ENCODE measurements around the gene OR9A4. TPM values are rescaled to one million over a fixed set of nuclear protein-coding genes. Genes with fewer than 3 reads are reported as not detected.

Gene OR9A4
- total and polyA plus RNA-seq, 2 donors from 2014 or later = 0.22 TPM; not detected in 1

- H3K27ac ChIP-seq (ENCODE audit: low read depth in 2 of 2, low read length in 2 of 2) = no peak overlapping the region
- H3K9ac ChIP-seq (ENCODE audit: low read length in 3 of 3) = no peak overlapping the region
- TF ChIP-seq, protein P1, sequence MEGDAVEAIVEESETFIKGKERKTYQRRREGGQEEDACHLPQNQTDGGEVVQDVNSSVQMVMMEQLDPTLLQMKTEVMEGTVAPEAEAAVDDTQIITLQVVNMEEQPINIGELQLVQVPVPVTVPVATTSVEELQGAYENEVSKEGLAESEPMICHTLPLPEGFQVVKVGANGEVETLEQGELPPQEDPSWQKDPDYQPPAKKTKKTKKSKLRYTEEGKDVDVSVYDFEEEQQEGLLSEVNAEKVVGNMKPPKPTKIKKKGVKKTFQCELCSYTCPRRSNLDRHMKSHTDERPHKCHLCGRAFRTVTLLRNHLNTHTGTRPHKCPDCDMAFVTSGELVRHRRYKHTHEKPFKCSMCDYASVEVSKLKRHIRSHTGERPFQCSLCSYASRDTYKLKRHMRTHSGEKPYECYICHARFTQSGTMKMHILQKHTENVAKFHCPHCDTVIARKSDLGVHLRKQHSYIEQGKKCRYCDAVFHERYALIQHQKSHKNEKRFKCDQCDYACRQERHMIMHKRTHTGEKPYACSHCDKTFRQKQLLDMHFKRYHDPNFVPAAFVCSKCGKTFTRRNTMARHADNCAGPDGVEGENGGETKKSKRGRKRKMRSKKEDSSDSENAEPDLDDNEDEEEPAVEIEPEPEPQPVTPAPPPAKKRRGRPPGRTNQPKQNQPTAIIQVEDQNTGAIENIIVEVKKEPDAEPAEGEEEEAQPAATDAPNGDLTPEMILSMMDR (IDR thresholded peaks at IDR 0.05; ENCODE audit: borderline replicate concordance, extremely low read depth, insufficient read depth) = no peak
- H3K9me3 ChIP-seq (ENCODE audit: control insufficient read depth in 2 of 3, insufficient read depth in 1 of 3, low read length in 3 of 3) = peaks cover 0 to 11% (median 5%) of the 10 kb centered on the region in 3 donors
- H3K4me1 ChIP-seq (ENCODE audit: control insufficient read depth in 2 of 3, insufficient read depth in 2 of 3, low read depth in 1 of 3, low read length in 3 of 3) = no peaks in the 10 kb centered on the region
- H3K4me3 ChIP-seq (ENCODE audit: low read length in 3 of 3) = no peak overlapping the region
- FAIRE-seq = no peak
- H3K27me3 ChIP-seq (ENCODE audit: control insufficient read depth, insufficient read depth, low read length) = no peaks in the 10 kb centered on the region
- DNase-seq = no peak
- H3K36me3 ChIP-seq (ENCODE audit: control insufficient read depth in 2 of 3, insufficient read depth in 3 of 3, low read length in 3 of 3) = no peaks in the 10 kb centered on the region
- intact Hi-C loops (cut with DNase I) = no loop called here
Observed at GRCh38 chr7:141943846-141944245, 27.6 kb downstream of the OR9A4 start.

DNA sequence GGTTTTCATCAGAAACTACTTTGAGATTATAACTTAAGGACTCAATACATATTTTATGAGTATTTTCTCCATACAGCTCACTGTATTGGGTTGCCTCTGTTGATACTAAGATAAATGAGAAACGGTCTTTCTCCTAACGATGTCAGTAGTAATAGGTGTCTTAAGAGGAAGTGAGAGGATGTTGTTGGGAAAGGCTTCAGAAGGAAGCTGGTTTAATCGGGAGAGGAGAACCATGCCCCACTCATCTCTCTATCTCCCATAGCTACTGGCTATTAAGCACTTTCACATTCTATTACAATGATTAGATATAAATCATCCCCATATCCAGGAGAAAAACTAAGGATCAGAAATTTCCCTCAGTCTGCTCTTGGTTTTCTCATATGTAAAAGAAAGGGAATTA lies 28.6 kb downstream of the OR9A4 start:
- TF ChIP-seq, protein P1 (IDR thresholded peaks at IDR 0.05; ENCODE audit: borderline replicate concordance, extremely low read depth, insufficient read depth) = no peak
- intact Hi-C loops (cut with DNase I) = no loop called here
- no peak overlapping the region for H3K4me3 ChIP-seq (ENCODE audit: low read length in 3 of 3)
- no peak overlapping the region for H3K27ac ChIP-seq (ENCODE audit: low read depth in 2 of 2, low read length in 2 of 2)
- H3K4me1 ChIP-seq (ENCODE audit: control insufficient read depth in 2 of 3, insufficient read depth in 2 of 3, low read depth in 1 of 3, low read length in 3 of 3) = no peaks in the 10 kb centered on the region
- DNase-seq = no peak
- peaks cover 0 to 11% (median 5%) of the 10 kb centered on the region in 3 donors for H3K9me3 ChIP-seq (ENCODE audit: control insufficient read depth in 2 of 3, insufficient read depth in 1 of 3, low read length in 3 of 3)
- no peak for FAIRE-seq
- no peak overlapping the region for H3K9ac ChIP-seq (ENCODE audit: low read length in 3 of 3)
- no peaks in the 10 kb centered on the region for H3K36me3 ChIP-seq (ENCODE audit: control insufficient read depth in 2 of 3, insufficient read depth in 3 of 3, low read length in 3 of 3)
- H3K27me3 ChIP-seq (ENCODE audit: control insufficient read depth, insufficient read depth, low read length) = no peaks in the 10 kb centered on the region

DNA sequence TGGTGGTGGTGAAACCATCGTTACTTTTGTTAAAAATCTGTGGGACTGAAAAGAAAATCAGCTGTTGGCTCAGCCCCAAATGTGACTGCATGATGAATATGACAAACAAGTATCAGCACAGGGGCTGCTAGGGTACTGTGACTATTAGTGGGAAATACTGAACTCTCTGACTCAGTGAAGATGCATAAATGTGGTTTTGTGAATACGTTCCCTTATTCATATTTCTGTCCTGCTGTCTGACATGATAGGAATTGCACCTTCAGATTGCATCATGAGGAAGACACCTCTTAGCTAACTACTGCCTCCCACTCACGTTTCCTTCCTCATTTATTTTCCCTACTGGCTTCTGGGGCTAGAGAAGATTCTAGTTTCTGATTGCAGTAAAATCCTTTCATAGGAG lies 29.2 kb downstream of the OR9A4 start:
- Histone ChIP-seq H3K27ac (ENCODE audit: low read depth in 2 of 2, low read length in 2 of 2) (no peak overlapping the region), H3K4me3 (ENCODE audit: low read length in 3 of 3) (no peak overlapping the region), H3K27me3 (ENCODE audit: control insufficient read depth, insufficient read depth, low read length) (no peaks in the 10 kb centered on the region), H3K9me3 (ENCODE audit: control insufficient read depth in 2 of 3, insufficient read depth in 1 of 3, low read length in 3 of 3) (peaks cover 0 to 11% (median 5%) of the 10 kb centered on the region in 3 donors), H3K9ac (ENCODE audit: low read length in 3 of 3) (no peak overlapping the region), H3K36me3 (ENCODE audit: control insufficient read depth in 2 of 3, insufficient read depth in 3 of 3, low read length in 3 of 3) (no peaks in the 10 kb centered on the region), H3K4me1 (ENCODE audit: control insufficient read depth in 2 of 3, insufficient read depth in 2 of 3, low read depth in 1 of 3, low read length in 3 of 3) (no peaks in the 10 kb centered on the region)
- TF ChIP-seq, protein P1 (IDR thresholded peaks at IDR 0.05; ENCODE audit: borderline replicate concordance, extremely low read depth, insufficient read depth) = no peak
- FAIRE-seq (no peak), DNase-seq (no peak)
- intact Hi-C loops (cut with DNase I) = no loop called here

DNA sequence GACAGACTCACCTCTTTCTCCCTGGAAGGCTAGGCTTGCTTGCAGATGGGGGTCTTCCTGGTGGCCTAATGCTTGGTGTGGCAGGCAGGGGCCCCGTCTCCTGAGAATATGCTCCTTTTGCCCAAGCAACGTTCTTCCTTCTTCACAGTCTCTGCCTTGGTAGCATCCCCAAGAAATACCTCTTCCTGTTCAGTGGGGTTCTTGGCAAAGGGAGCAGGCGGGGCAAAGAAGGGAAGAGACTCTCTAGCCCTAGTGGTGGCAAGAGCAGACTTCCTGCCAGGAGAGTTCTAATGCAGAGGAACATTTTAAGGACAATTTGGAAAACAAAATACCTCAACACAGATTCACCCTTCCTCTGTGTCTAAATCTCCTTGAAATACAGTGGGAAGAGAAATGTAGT lies 30.6 kb downstream of the OR9A4 start, which contains the start of gene CLEC5A:
CLEC5A (minus strand) TSS at position 179 of the 400 bp plus-strand sequence. CDS start 682 bp downstream, outside the sequence.
- no peak within 1 kb of the TSS for H3K4me3 ChIP-seq (ENCODE audit: low read length in 3 of 3)
- no peak within 1 kb of the TSS for H3K27ac ChIP-seq (ENCODE audit: low read depth in 2 of 2, low read length in 2 of 2)
- intact Hi-C loops (cut with DNase I) = no loop called here
- DNase-seq = no peak
- H3K27me3 ChIP-seq (ENCODE audit: control insufficient read depth, insufficient read depth, low read length) = no peaks in the 10 kb centered on the region
- H3K36me3 ChIP-seq (ENCODE audit: control insufficient read depth in 2 of 3, insufficient read depth in 3 of 3, low read length in 3 of 3) = no peaks in the 10 kb centered on the region
- FAIRE-seq = no peak
- no peaks in the 10 kb centered on the region for H3K4me1 ChIP-seq (ENCODE audit: control insufficient read depth in 2 of 3, insufficient read depth in 2 of 3, low read depth in 1 of 3, low read length in 3 of 3)
- TF ChIP-seq, protein P1 (IDR thresholded peaks at IDR 0.05; ENCODE audit: borderline replicate concordance, extremely low read depth, insufficient read depth) = no peak
- H3K9ac ChIP-seq (ENCODE audit: low read length in 3 of 3) = no peak within 1 kb of the TSS
- peaks cover 0 to 5% (median 2%) of the 10 kb centered on the region in 3 donors for H3K9me3 ChIP-seq (ENCODE audit: control insufficient read depth in 2 of 3, insufficient read depth in 1 of 3, low read length in 3 of 3)
